Measurements from ENCODE around the gene ARSB.
A peak's percentile ranks its signal among the peaks of the same experiment; 100 is the strongest.
"Not testable (repeated sequence)": the region's sequence is repeated elsewhere in the genome, so short reads cannot be mapped to it uniquely, and the experiment has no call there.

ARSB gene

DNA sequence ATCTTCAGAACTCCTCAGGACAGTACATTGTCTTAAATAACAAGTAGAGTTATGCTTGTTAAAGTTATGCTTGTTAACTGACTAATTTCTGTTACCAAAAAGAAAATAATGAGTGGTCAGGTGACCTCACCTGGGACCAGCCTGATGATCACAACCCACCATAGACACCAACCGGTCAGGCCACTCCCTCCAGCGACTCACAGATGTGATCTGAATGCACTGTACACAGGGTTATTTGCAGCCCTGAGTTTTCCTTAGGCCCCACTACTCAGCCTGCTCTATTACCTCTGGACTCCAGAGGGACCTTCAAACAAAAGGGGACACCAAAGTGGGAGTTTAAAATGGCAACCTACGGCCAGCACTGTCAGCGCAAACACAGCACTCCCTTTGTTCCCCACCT is 55.3 kb downstream of the ARSB start:
- DNase-seq = no peak

DNA sequence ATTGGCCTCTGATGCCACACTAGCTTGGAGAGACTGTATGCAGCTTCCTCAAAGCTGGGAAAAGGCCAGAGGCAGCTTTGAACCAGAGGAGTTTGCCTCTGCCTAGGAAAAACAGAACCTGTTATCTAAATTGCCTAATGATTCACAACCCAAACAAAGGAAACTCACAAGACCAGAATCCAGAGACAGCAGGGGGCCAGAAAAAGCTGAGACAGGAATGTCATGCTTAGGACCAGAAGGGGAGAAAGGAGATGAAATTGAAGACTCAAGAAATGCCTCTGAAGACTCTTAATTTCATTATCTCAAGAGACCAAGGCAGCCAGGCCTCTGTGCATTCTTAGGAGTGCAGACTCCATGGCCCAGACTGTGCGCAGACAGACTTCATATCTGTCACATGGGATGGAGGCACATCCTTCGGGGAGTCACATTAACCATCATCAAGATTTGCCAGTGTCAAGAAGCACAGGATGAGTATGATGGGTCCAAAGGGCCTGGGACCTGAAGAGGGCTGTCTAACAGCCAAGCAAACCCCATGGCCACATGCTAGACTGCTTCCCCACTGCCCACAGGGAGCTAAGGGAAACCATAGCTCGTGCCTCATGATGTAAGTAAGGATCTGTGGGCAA is 57.3 kb downstream of the ARSB start:
- DNase-seq = no peak

GRCh38 chr5:78926252-78926651 is 58.9 kb downstream of the ARSB start:
- no peak for DNase-seq

GRCh38 chr5:78925129-78925876 is 59.8 kb downstream of the ARSB start:
- DNase-seq = no peak

DNA sequence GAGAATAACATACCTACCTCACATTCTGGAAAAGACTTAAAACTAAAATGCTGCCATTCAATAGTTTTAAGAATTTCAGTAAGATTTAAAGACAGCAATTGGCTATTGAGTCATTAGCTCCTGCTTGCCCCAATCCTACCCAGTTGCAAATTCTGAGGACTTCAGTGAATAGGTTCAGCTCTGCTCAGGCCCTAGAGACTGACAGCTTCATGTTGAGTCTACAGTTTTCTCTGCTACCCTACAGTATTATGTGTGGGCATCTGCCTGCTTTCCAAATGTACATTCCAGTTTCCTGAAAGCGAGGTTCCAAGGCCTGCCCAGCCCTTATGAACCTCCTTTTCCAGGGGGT is 61.5 kb downstream of the ARSB start:
- no peak for DNase-seq

- DNase-seq = no peak
These were observed 62.1 kb downstream of the ARSB start for GRCh38 chr5:78922879-78923621.

DNA sequence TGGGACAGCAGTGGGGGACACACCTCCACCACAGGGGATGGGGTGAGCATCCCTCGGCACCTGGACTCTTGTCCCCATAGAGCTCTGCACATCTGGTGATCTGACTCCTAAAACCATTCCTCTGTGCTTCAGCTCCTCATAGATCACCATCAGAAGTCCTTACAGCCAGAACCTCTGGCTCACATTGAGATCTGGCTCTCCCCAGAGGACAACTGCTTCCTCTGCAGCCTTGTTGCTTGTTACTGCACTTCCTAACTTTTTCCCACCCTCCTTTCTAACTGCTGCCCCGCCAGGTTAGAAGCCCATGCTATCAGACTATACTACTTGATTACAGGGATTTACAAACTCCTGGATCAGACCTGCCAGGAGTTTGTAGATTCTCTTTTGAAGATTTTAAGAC is 64.5 kb downstream of the ARSB start:
- peak; percentile 37 for DNase-seq

DNA sequence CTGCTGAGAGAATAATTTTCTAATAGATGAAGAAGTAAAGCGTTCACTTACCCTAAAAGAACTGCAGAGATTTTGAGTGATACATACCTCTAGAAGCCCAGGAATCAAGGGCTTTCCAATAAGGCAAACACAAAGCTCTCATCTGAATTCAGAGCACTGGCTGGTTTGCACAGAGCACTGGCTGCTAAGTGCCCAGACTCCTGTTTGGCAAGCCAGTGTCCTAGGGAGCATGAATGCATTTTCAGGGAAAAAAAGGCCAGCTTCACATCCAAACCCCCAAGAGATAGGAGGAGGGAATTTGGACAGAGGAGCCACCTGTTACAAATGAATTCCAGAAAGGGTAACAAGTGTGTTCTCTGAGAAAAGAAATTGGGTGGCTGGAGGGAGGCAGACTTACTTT is 65.3 kb downstream of the ARSB start:
- DNase-seq = no peak

DNA sequence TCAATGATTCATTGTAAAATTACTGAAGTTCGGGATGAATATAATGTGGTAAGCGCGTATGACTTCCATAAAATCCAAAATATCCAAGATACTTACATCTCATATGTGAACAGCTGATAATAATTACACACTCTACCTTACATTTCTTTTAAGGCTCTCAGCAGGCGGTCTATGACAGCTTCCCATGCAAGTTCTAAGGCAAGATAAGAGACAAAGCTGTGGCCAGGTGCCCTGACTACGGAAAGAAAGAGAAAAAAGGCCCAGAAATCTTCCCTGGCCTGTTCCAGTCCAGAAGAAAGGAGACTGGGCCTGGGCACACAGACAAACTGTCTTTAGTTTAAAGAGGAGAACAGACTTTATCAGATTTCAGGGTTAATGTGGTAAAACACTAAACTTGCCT is 69.1 kb downstream of the ARSB start:
- no peak for DNase-seq

DNA sequence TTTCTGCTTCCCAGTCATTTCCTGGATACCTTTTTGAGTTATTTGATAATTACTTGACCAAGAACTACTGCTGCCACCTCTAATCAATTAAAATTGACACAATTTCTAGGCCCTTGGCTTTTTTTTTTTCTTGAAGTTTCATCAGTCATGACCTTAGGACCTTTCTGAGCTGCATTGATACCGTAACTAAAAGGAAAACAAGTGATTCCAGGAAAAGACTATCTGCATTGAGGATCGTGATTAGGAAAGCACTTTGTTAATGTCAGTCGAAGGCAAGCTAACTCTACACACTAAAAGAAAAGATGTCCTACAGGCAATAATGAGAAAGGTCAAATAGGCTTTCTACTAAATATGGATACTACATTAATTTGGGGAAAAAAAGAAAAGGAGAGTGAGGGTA is 69.9 kb downstream of the ARSB start:
- no peak for DNase-seq

DNA sequence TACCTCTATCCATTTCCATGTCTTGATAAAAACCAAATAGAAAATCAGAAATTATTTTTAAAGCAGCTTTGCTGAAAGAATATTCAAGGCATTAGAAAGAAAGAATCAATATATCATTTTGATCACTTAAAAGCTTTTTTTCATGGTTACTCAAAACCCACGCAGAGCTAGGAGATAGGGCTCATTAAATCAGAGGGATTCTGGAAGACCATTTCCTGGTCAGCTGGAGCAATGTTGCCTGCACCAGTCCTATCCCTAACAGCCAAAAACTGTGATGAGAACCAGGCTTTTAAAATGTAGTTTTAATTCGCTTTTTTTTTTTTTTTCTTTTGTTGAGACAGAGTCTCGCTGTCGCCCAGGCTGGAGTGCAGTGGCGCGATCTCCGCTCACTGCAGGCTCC is 72.3 kb downstream of the ARSB start:
- no peak for DNase-seq

DNA sequence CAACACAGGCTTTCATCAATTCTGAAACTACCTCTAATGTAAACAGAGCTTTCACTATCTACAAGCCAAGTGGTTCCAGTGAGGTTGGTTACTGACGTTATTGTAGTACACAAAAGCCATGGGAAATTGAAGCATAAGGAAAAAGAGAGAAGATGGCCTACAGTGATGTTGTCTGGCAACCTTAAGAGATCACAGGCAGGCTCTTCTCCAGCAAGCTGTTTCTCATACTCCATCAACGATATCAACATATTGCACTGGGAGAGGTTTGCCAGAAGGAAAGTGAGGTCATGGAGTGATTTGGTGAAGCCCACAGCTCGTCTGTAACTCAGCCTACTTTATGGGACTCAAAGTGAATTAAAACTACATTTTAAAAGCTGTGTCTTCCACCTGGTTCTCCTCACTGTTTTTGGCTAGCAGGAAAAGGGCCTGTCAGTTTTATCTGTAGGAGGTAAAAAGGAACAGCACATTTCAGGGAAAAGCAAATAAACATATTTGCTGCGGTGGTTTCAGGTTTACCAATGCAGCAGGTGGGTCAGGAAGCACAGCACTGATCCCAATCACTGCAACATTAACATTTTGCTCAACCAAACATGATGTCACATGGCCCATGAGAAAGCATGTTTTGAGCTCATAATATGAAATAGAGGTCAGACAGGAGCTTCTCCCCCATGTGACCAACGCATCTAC is 72.9 kb downstream of the ARSB start:
- peak; percentile 64 for DNase-seq

DNA sequence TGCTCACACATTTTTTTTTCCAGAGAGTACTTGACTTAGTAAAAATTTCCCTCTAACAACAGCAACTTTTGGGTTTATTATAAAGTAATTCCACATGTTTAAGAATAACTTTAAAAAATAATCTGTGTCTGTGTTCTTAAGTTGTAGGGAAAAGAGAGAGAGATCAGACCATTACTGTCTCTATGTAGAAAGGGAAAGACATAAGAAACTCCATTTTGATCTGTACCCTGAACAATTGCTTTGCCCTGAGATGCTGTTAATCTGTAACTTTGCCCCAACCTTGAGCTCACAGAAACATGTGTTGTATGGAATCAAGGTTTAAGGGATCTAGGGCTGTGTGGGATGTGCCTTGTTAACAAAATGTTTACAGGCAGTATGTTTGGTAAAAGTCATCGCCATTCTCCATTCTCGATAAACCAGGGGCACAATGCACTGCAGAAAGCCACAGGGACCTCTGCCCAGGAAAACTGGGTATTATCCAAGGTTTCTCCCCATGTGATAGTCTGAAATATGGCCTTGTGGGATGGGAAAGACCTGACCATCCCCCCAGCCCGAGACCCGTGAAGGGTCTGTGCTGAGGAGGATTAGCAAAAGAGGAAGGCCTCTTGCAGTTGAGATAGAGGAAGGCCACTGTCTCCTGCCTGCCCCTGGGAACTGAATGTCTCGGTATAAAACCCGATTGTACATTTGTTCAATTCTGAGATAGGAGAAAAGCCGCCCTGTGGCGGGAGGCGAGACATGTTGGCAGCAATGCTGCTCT is 75.7 kb downstream of the ARSB start:
- DNase-seq = not testable (repeated sequence)

DNA sequence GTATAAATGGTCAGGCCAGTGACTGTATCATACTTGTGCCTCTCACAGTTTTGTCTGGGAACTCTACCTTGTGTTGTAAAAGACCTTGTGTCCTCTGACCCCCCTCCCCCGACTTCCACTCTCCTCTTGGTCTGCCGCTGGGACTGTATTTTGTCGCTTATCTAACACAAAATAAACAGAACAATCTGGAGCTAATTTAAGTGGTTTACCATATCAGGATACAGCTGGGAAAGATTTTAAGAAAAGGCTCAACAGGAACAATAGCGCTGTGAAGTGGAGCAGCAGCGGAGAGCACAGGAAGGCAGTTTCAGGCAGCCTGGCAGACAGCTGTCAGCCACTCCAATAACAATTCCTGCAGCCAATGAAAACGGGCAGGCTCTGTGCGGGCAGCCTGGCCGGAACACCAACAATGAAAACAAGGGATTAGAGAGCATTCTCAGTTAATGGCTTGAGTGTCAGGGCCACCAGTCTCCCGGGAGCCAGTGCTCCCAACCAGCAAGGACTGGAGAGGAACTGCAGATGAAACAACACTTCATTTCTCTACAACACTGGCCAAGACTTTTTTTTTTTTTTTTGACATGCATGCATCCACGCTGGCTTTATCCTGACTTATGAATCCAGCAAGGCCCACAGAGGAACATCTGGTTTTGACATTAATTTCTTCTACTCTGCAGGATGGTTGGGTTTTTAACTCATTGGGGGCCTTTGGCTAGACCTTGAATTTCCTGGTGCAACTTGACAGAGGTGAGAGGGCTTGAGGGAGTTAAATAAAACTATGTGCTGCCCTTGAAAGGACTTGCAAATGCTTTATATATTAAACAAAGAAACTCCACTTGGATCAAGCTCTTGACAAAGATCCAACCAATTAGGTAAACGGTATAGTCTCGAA is 76.7 kb downstream of the ARSB start:
- peak; percentile 91 for DNase-seq

- DNase-seq = peak; percentile 88
These were observed 77.7 kb downstream of the ARSB start for GRCh38 chr5:78907255-78907891.

DNA sequence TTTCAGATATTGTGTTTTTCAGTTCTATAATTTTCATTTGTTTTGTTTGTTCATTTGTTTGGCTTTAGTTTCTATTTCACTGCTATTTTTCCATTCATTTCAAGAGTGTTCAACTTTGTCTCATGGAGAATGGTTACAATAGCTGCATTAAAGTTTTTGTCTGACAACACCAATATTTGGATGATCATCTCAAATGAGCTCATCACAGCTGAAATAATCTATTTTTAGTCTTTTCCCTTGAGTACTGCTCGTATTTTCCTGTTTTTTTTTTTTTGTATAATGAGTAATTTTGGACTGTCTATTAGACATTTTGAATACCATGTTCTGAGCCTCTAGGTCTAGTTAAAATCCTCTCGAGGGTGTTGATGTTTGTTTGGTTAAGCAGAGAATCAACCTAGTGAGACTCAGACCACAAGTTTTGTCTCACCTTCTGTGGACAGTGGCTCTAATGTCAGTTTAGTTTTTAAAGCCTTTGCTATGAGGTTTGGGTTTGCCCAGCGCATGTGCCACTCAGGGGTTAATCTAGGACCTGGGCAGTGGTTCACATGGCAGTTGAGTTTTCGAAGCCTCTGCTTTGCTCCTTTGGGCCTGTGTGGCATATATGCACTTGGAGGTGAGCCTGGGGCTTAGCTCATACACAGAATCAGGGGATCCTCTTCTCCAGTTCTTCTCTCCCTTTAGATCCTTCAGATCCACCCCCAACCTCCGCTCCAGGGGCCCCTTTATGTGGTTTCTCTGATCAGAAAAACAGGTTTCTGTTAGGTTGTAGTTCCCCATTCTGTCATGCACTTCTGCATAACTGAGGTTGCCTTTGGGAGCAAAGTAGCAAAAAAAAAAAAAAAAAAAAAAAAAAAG is 79.8 kb downstream of the ARSB start:
- no peak for DNase-seq

DNA sequence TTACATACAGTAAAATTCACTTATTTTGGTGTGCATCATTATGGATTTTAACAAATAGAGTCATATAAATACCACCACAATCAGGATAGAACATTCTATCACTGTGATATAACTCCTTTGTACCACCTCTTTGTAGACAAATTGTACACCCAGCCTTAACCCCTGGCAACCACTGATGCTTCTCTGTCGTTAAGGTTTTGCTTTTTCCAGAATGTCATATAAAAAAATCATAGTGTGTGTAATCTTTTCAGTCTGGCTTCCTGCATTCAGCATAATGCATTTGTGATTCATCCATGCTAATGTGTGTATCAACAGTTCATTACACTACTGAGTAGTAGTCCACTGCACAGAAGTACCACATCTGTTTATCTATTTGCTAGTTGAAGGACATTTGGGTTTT is 81.2 kb downstream of the ARSB start:
- no peak for DNase-seq

GRCh38 chr5:78903353-78903752 is 81.8 kb downstream of the ARSB start:
- no peak for DNase-seq

GRCh38 chr5:78899922-78900362 is 85.2 kb downstream of the ARSB start:
- DNase-seq = no peak

DNA sequence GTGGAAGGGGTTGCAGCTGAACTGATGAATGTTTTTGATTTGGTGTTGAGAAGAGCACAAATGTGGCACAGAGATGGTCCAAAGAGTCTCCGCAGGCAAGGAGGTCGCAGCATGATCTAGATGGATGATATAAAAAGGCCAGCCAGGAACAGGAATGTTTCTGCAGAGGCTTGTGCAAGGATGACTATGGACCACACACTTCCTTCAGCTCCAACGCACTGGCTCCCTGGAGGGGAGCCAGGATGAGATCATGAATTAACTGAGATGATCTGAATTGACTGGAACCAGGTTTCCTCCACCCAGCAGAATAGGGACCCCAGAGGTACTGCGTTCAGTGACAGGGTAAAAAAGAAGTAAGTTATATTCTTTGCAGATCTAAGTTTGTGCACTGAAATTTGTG is 89.0 kb downstream of the ARSB start:
- peak; percentile 61 for DNase-seq
